Right ventricle myocardium superior (tissue), 1 donor: ENCODE data around the gene MYEF2. TPM values are rescaled to one million over a fixed set of nuclear protein-coding genes. Genes with fewer than 3 reads are reported as not detected.

Source experiments
- ATAC-seq: fragments of 200-7000 bp; cut with Tn5 transposase; one replicate; pipeline ENCODE4 v1.9.1; 2020; ENCODE audit warnings: mild to moderate bottlenecking; ENCODE audit not compliant: poor library complexity
- DNase-seq: peaks from one replicate; pipeline ENCODE4 v3.0.0-alpha.2; 2020
- intact Hi-C: fragments of 100-400 bp; cut with DNase I; formaldehyde crosslinking; loops from one replicate; pipeline ENCODE4 v1.11.2; 2022
- total RNA-seq: library from RNA; stranded (reverse); fragmentation: NEBNext Ultra II Directional; extraction: Animal tissue kit (Norgen Biotek cat#: 25700); gene quantifications from one replicate; pipeline ENCODE4 v1.2.1, GENCODE V29; 2021
- donor health status: DM: no; HTN: yes; CAD: no; lungs with severe emphysema.

MYEF2 gene
- total RNA-seq, 1 donor from 2014 or later: 7.1 TPM

- ATAC-seq (no peak), DNase-seq (no peak)
- intact Hi-C loops: no loop called here
These were observed 81.7 kb downstream of the MYEF2 start for GRCh38 chr15:48096355-48096786.

- DNase-seq (no peak), ATAC-seq (no peak)
- intact Hi-C loops: no loop called here
These were observed 86.6 kb downstream of the MYEF2 start for GRCh38 chr15:48091522-48091921.

GRCh38 chr15:48090666-48091065 lies 87.4 kb downstream of the MYEF2 start:
- intact Hi-C loops: no loop called here
- DNase-seq (no peak), ATAC-seq (no peak)

- no peak for ATAC-seq
- intact Hi-C loops: no loop called here
- DNase-seq: no peak
These were observed 88.0 kb downstream of the MYEF2 start for GRCh38 chr15:48090115-48090514.

- ATAC-seq: no peak
- DNase-seq: no peak
- intact Hi-C loops: no loop called here
These were observed 88.4 kb downstream of the MYEF2 start for GRCh38 chr15:48089702-48090101.

GRCh38 chr15:48087844-48088243 lies 90.3 kb downstream of the MYEF2 start:
- ATAC-seq (no peak), DNase-seq (no peak)
- intact Hi-C loops: no loop called here

- no peak for ATAC-seq
- no peak for DNase-seq
- intact Hi-C loops: no loop called here
These were observed 91.5 kb downstream of the MYEF2 start for GRCh38 chr15:48086576-48086975.

- no peak for DNase-seq
- no peak for ATAC-seq
- intact Hi-C loops: no loop called here
These were observed 92.0 kb downstream of the MYEF2 start for GRCh38 chr15:48086133-48086532.

GRCh38 chr15:48085591-48085930 lies 92.5 kb downstream of the MYEF2 start:
- DNase-seq (no peak), ATAC-seq (no peak)
- intact Hi-C loops: no loop called here

GRCh38 chr15:48084759-48085590 lies 93.1 kb downstream of the MYEF2 start:
- intact Hi-C loops: no loop called here
- no peak for ATAC-seq
- DNase-seq: no peak

Other genes starting within 250 kb of the MYEF2 start
- gene SLC24A5, start 57.3 kb downstream of the MYEF2 start, total RNA-seq: not detected
- not detected for gene CTXN2, start 13.4 kb upstream of the MYEF2 start, total RNA-seq
- gene SLC12A1, start 28.0 kb upstream of the MYEF2 start, total RNA-seq: not detected
- 79.0 TPM for gene DUT, start 153.1 kb upstream of the MYEF2 start, total RNA-seq